MM.1S (cell line): ENCODE data around the gene CPNE7.

ENCODE experiments used
- DNase-seq: peaks from one replicate; pipeline ENCODE4 v3.0.0-alpha.2; 2015
- H2AFZ ChIP-seq: fragments of 300-600 bp; sonication (generic); 2 replicates; pipeline ENCODE4 v1.6.0; 2016; ENCODE audit warnings: antibody characterized with exemption, low read length
- H3F3A ChIP-seq: fragments of 300-600 bp; sonication (generic); 2 replicates; pipeline ENCODE4 v1.6.1; 2016; ENCODE audit warnings: mild to moderate bottlenecking, antibody characterized with exemption, low read length, moderate library complexity, mixed read lengths; ENCODE audit not compliant: insufficient read depth
- H3K27ac ChIP-seq: fragments of 300-600 bp; sonication (generic); 2 replicates; pipeline ENCODE4 v1.5.1; 2016; ENCODE audit warnings: mild to moderate bottlenecking, low read length
- H3K27me3 ChIP-seq: fragments of 300-600 bp; sonication (generic); replicated peaks from 2 replicates; pipeline ENCODE4 v1.6.0; 2016; ENCODE audit warnings: low read length; ENCODE audit not compliant: insufficient read depth
- H3K36me3 ChIP-seq: fragments of 300-600 bp; sonication (generic); replicated peaks from 2 replicates; pipeline ENCODE4 v1.6.1; 2016; ENCODE audit warnings: mild to moderate bottlenecking, low read length, mixed read lengths; ENCODE audit not compliant: insufficient read depth
- H3K4me1 ChIP-seq: fragments of 300-600 bp; sonication (generic); 2 replicates; pipeline ENCODE4 v1.6.1; 2016; ENCODE audit warnings: low read length, mixed read lengths
- H3K4me2 ChIP-seq: fragments of 300-600 bp; sonication (generic); 2 replicates; pipeline ENCODE4 v1.6.0; 2016; ENCODE audit warnings: low read depth, low read length
- H3K4me3 ChIP-seq: fragments of 300-600 bp; sonication (generic); 2 replicates; pipeline ENCODE4 v1.5.1; 2016; ENCODE audit warnings: low read length, mixed read lengths
- H3K79me2 ChIP-seq: fragments of 300-600 bp; sonication (generic); 2 replicates; pipeline ENCODE4 v1.6.1; 2016; ENCODE audit warnings: mixed run types, low read length, mixed read lengths
- H3K9ac ChIP-seq: fragments of 300-600 bp; sonication (generic); 2 replicates; pipeline ENCODE4 v1.6.1; 2016; ENCODE audit warnings: low read length, mixed read lengths
- H3K9me2 ChIP-seq: fragments of 300-600 bp; sonication (generic); replicated peaks from 2 replicates; pipeline ENCODE4 v1.6.1; 2016; ENCODE audit warnings: mild to moderate bottlenecking, low read length, mixed read lengths; ENCODE audit not compliant: insufficient read depth
- H3K9me3 ChIP-seq: fragments of 300-600 bp; sonication (generic); replicated peaks from 2 replicates; pipeline ENCODE4 v1.6.1; 2016; ENCODE audit warnings: mild to moderate bottlenecking, low read length, mixed read lengths; ENCODE audit not compliant: insufficient read depth
- H4K20me1 ChIP-seq: fragments of 300-600 bp; sonication (generic); 2 replicates; pipeline ENCODE4 v1.6.1; 2016; ENCODE audit warnings: mild to moderate bottlenecking, low read length, moderate library complexity, mixed read lengths; ENCODE audit not compliant: insufficient read depth
- CTCF ChIP-seq: fragments of 300-600 bp; sonication (generic); IDR thresholded peaks from 2 replicates; pipeline ENCODE4 v1.5.1; 2016; ENCODE audit warnings: antibody characterized with exemption, low read length, mixed read lengths
- EZH2 ChIP-seq: fragments of 300-600 bp; sonication (generic); optimal IDR thresholded peaks from 2 replicates; pipeline ENCODE3; 2017; ENCODE audit warnings: low read depth, mild to moderate bottlenecking, antibody characterized with exemption, low read length, mixed read lengths
- EZH2phosphoT487 ChIP-seq: fragments of 300-600 bp; sonication (generic); IDR thresholded peaks from 2 replicates; pipeline ENCODE4 v1.6.1; 2018; ENCODE audit warnings: antibody characterized with exemption, low read length

The CPNE7 gene

GRCh38 chr16:89557690-89558490 is 17.7 kb upstream of the CPNE7 start:
- H3K4me2 ChIP-seq, result no peak overlapping the region
- H3K36me3 ChIP-seq, result no peaks in the 10 kb centered on the region
- H3K4me3 ChIP-seq, result no peak overlapping the region
- H3K9me3 ChIP-seq, result no peaks in the 10 kb centered on the region
- H3F3A ChIP-seq, result peaks cover 9% of the 10 kb centered on the region; the same call in 1 of the 2 replicates
- no peaks in the 10 kb centered on the region for H3K9me2 ChIP-seq
- H2AFZ ChIP-seq, result no peak overlapping the region
- H3K27me3 ChIP-seq, result no peaks in the 10 kb centered on the region
- no peak overlapping the region for H3K9ac ChIP-seq
- peaks cover 24% of the 10 kb centered on the region for H3K79me2 ChIP-seq
- DNase-seq, result no peak
- TF ChIP-seq EZH2, result no peak
- no peak for TF ChIP-seq EZH2phosphoT487
- no peak for TF ChIP-seq CTCF
- peaks cover 8% of the 10 kb centered on the region; the same call in 1 of the 2 replicates for H3K4me1 ChIP-seq
- no peak overlapping the region for H3K27ac ChIP-seq
- peaks cover 11% of the 10 kb centered on the region for H4K20me1 ChIP-seq

GRCh38 chr16:89560378-89561141 is 15.0 kb upstream of the CPNE7 start, which contains the start of gene RPL13:
Gene RPL13 (plus strand): TSS chr16:89560682. CDS start chr16:89560960, 278 bp downstream.
- DNase-seq, result peak; percentile 89
- Histone ChIP-seq H3F3A (peaks cover 29% of the 10 kb centered on the region), H3K9me2 (no peaks in the 10 kb centered on the region), H3K36me3 (no peaks in the 10 kb centered on the region), H3K27ac (peak within 1 kb of the TSS; percentile 74), H3K9ac (peak within 1 kb of the TSS; percentile 93), H4K20me1 (peaks cover 16% of the 10 kb centered on the region), H3K4me1 (peaks cover 8% of the 10 kb centered on the region; the same call in 1 of the 2 replicates), H3K4me3 (peak within 1 kb of the TSS; percentile 83), H3K9me3 (no peaks in the 10 kb centered on the region), H2AFZ (peak within 1 kb of the TSS; percentile 56; the same call in 1 of the 2 replicates), H3K4me2 (peak within 1 kb of the TSS; percentile 63), H3K79me2 (peaks cover 24% of the 10 kb centered on the region), H3K27me3 (no peaks in the 10 kb centered on the region)
- TF ChIP-seq CTCF, result no peak
- TF ChIP-seq EZH2phosphoT487, result no peak
- no peak for TF ChIP-seq EZH2

GRCh38 chr16:89561142-89561883 is 14.2 kb upstream of the CPNE7 start:
- peaks cover 31% of the 10 kb centered on the region for H3F3A ChIP-seq
- peak overlapping the region; percentile 93 for H3K9ac ChIP-seq
- no peaks in the 10 kb centered on the region for H3K9me2 ChIP-seq
- peaks cover 16% of the 10 kb centered on the region for H4K20me1 ChIP-seq
- no peak overlapping the region for H2AFZ ChIP-seq
- no peaks in the 10 kb centered on the region for H3K36me3 ChIP-seq
- H3K4me3 ChIP-seq, result peak overlapping the region; percentile 83
- no peak for TF ChIP-seq EZH2
- no peak for TF ChIP-seq EZH2phosphoT487
- TF ChIP-seq CTCF, result no peak
- peak overlapping the region; percentile 46 for H3K4me2 ChIP-seq
- peaks cover 24% of the 10 kb centered on the region for H3K79me2 ChIP-seq
- peaks cover 8% of the 10 kb centered on the region; the same call in 1 of the 2 replicates for H3K4me1 ChIP-seq
- no peaks in the 10 kb centered on the region for H3K9me3 ChIP-seq
- H3K27me3 ChIP-seq, result no peaks in the 10 kb centered on the region
- no peak for DNase-seq
- H3K27ac ChIP-seq, result peak overlapping the region; percentile 74; the same call in 1 of the 2 replicates
